ENCODE results near the gene OR6K2.

GRCh38 chr1:158685085-158685484 is 15.4 kb downstream of the OR6K2 start:
- TF ChIP-seq CTCF (IDR thresholded peaks at IDR 0.05 in 8 of 11, conservative IDR thresholded peaks at IDR 0.05 in 3 of 11) (no peak), POLR2AphosphoS5 (IDR thresholded peaks at IDR 0.05) (no peak), POLR2A (IDR thresholded peaks at IDR 0.05) (no peak)

Measured in spleen (tissue), 7 donors.